GM18951 (cell line): ENCODE results near the gene PSAPL1.

Source experiments
- POLR2A ChIP-seq: IDR thresholded peaks from 4 replicates; pipeline ENCODE4 v1.6.1; 2011; ENCODE audit warnings: mild to moderate bottlenecking; ENCODE audit not compliant: insufficient read length, insufficient read depth; ENCODE audit errors: extremely low read depth
- in situ Hi-C: fragments of 300-500 bp; cut with MboI; formaldehyde crosslinking; loops from one replicate; pipeline ENCODE4 v1.12.0; 2022; ENCODE audit warnings: low sequenced_read_pairs, mixed read lengths, inconsistent platforms; ENCODE audit not compliant: unreplicated experiment

Gene PSAPL1

DNA sequence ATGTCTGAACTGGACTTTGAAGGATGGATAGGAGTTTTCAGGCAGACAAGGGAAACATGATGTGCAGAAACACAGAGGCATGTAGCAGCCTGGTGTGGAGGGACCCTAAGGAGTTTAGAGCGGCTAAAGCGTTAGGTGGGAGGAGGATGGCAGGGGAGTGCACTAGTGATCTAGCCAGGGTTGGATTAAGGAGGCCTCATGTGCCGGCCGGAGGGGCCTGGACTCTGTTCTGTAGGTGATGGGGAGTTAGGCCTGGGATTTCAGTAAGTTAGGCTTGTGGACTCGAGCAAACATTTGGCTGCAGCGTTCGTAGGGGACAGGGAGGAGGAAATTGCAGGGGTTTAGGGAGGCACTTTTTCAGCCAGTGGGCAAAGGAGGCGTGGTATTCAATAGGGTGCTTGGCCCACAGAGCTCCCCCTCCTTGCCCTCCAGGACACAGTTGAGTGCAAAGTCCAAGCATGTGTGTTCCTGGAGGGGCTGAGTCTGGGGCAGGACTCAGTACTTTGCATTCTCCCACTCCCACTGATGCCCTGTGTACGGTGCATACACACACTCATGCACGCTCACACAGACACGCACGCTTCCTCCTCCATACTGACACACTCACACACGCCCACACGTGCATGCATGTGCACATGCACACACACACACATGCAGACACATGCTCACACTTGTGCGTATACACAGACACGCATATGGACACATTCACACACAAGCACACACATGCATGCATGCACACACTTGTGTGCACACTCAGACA lies 18.6 kb downstream of the PSAPL1 start:
- no peak for TF ChIP-seq POLR2A
- in situ Hi-C loops = no loop called here

DNA sequence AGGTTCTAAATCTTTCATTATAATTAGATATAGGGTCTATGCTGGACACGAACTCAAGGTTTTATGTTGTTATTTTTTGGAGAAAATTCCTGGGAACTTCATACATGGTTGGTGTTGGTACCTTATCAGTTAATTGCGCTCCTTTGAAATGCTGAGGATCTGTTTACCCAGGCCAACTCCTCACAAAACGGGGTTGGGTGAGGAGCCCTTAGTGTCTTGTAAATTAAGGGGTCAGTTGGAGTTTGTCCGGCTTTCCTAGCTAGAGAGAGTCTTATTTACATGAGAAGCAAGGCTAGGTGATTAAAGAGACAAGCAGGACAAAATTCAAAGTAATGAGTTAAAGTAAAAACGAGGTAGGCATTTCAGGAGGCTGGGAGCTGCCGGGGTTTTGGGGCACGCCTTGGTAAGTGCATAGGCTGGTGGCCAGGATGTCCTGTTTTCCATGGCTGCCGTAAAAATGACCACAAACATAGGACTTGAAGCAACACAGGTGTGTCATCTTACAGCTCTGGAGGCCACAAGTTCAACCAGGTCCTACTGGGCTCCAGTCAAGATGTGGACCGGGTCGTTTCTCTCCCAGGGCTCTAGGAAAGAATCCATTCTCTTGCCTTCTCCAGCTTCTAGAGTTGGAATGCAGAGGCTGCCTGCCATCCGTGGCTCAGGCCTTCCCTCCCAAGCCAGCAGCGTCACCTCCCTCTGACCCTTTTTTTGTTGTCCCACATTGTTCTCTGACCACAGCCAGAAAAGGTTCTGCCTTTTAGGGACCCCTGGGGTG lies 19.8 kb downstream of the PSAPL1 start:
- in situ Hi-C loops = no loop called here
- TF ChIP-seq POLR2A = no peak

DNA sequence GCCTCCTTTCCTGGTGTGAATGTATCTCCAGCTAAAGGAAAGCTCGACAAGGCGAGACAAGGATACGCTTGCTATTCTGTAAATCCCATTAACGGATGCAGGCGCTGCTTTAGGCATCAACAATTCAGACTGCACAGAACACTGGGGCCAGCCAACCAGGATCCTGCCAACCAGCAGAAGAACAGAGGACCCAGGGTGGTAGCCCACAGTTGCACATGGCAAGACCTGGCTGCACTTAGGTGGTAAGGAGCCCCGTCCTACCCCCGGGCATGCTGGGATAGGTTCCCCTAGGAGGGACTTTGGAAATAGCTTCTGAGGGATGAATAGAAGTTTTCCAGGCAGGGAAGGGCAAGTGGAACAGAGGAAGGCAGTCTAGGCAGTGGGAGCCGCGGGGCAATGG lies 20.7 kb downstream of the PSAPL1 start:
- in situ Hi-C loops = no loop called here
- TF ChIP-seq POLR2A = no peak

GRCh38 chr4:7412554-7412912 lies 22.2 kb downstream of the PSAPL1 start:
- no peak for TF ChIP-seq POLR2A

DNA sequence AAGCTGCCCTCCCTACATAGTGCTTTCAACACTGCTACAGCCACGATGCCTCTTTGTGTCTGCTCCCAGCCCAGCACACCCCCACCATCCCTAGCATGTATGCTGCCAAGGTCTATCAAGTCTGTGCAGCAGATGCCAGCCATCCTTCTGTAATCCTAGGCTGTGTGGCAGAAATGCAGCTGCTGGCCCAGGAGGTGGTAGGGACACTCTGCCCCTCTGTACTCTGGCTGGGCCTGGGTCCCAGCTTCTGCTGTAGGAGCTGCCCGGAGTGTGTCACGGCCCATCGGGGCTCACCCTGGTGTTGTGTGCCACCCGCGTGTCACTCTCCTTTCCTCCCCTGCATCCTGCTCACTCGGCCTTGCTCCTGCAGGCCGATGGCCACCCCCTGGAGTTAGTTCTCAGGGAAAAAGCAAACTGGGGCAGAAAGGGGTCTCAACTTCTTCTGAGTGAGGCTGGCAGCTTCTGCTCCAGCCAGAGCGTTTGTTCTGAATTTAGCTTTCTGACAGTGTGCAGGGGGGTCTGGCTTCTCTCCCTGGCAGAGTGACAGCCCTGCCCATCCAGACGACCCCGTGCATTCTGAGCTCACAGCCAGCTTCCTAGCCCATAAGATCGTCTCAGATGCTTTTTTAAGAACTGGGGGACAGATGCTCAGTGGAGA lies 22.7 kb downstream of the PSAPL1 start:
- in situ Hi-C loops = no loop called here

More at GRCh38 chr4:7412554-7412912, 22.2 kb downstream of the PSAPL1 start:
- in situ Hi-C loops = no loop called here

GRCh38 chr4:7411491-7411890 lies 23.2 kb downstream of the PSAPL1 start:
- in situ Hi-C loops = no loop called here
- no peak for TF ChIP-seq POLR2A

More for the DNA sequence above, 22.7 kb downstream of the PSAPL1 start:
- TF ChIP-seq POLR2A = no peak

- TF ChIP-seq POLR2A = no peak
- in situ Hi-C loops = no loop called here
These were observed 24.3 kb downstream of the PSAPL1 start for GRCh38 chr4:7410446-7410845.

GRCh38 chr4:7408166-7408565 lies 26.6 kb downstream of the PSAPL1 start:
- in situ Hi-C loops = no loop called here
- no peak for TF ChIP-seq POLR2A

GRCh38 chr4:7403001-7403400 lies 31.7 kb downstream of the PSAPL1 start:
- in situ Hi-C loops = no loop called here
- no peak for TF ChIP-seq POLR2A

- in situ Hi-C loops = no loop called here
- no peak for TF ChIP-seq POLR2A
These were observed 32.2 kb downstream of the PSAPL1 start for GRCh38 chr4:7402526-7402925.

- in situ Hi-C loops = no loop called here
These were observed 33.9 kb downstream of the PSAPL1 start for GRCh38 chr4:7400671-7401298.

DNA sequence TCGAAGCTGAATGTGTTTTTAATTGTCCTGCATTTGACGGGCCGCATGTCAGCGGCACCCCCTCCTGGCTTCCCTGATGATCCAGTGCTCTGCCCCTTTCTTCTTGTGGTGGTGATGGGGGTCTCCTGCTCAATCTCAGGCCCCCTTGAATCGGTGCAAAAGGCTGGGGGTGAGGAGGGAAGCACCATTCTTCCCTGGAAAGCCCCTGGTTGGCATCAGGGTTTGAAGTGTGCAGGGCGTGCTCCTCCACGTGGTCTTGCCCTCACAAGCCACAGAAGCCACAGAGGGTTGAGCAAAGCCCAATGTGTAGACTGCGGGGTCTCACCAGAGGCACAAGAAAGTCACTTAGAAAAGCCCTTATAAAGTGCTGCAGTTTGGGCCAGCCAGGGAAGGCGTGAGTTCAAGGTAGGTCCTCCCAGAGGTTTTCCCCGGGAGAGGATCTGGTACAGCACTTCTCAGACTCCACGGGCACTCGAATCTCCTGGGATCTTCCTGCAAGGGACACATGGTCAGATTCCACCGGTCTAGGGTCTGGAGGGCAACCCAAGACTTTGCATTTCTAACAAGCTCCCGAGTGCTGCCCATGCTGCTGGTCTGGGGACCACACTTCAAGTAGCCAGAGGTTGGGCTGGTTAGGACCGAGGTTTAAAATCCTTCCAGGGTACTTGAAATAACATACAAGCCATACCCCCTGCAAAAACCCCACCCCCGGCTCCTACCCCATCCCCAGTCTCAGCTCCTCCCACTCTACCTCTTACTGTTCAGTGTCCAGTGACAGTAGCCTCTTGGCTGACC lies 35.1 kb downstream of the PSAPL1 start:
- in situ Hi-C loops = no loop called here
- no peak for TF ChIP-seq POLR2A

More at GRCh38 chr4:7400671-7401298, 33.9 kb downstream of the PSAPL1 start:
- TF ChIP-seq POLR2A = no peak
